Activated CD4-positive, alpha-beta T cell treated with anti-CD3 and anti-CD28 coated beads for 36 hours (primary cell): ENCODE data around the gene CASK. TPM values are rescaled to one million over a fixed set of nuclear protein-coding genes. Genes with fewer than 3 reads are reported as not detected.

ENCODE experiments used
- ATAC-seq: fragments of 200-7000 bp; cut with Tn5 transposase; one replicate; pipeline ENCODE4 v1.10.0; 2021; ENCODE audit warnings: mild to moderate bottlenecking, moderate library complexity
- CTCF ChIA-PET: fragments of 350-600 bp; sonication (Branson Sonifier 250); formaldehyde crosslinking; loops from one replicate; lab custom pipeline; 2021; ENCODE audit warnings: antibody characterized with exemption; lab: Charles Lee
- POLR2A ChIA-PET: fragments of 350-600 bp; sonication (Branson Sonifier 250); formaldehyde crosslinking; loops from one replicate; lab custom pipeline; 2021; ENCODE audit warnings: antibody characterized with exemption, inconsistent platforms; lab: Charles Lee
- DNase-seq: peaks from one replicate; pipeline ENCODE4 v3.0.0-alpha.2; 2020
- H3K27ac Mint-ChIP-seq: one replicate; pipeline ENCODE4 v1.8.0; 2021; ENCODE audit warnings: mixed read lengths
- H3K27me3 Mint-ChIP-seq: one replicate; pipeline ENCODE4 v1.8.0; 2021; ENCODE audit warnings: mixed read lengths
- H3K36me3 Mint-ChIP-seq: one replicate; pipeline ENCODE4 v1.8.0; 2021; ENCODE audit warnings: low read depth, mixed read lengths
- H3K4me1 Mint-ChIP-seq: one replicate; pipeline ENCODE4 v1.8.0; 2021; ENCODE audit warnings: mixed read lengths
- H3K4me3 Mint-ChIP-seq: one replicate; pipeline ENCODE4 v1.8.0; 2021; ENCODE audit warnings: mild to moderate bottlenecking, moderate library complexity, mixed read lengths
- H3K9me3 Mint-ChIP-seq: one replicate; pipeline ENCODE4 v1.8.0; 2021; ENCODE audit warnings: low read depth, mixed read lengths
- intact Hi-C, 2 experiments: fragments of 100-400 bp; cut with DNase I in 1 of 2; cut with micrococcal nuclease in 1 of 2; formaldehyde crosslinking; loops; one replicate each; pipeline versions ENCODE4 v1.14.2 to v1.15.1; 2022 to 2024; cut with DNase I, micrococcal nuclease
- total RNA-seq, 2 experiments: library from RNA; stranded (reverse); gene quantifications; one replicate each; pipeline ENCODE4 v1.2.3, GENCODE V29; 2021

CASK gene
- total RNA-seq, 2 experiments from 2014 or later, result 14.4 to 15.0 TPM

GRCh38 chrX:41529221-41529620 is 394.1 kb downstream of the CASK start:
- Mint-ChIP-seq H3K9me3 (no peaks in the 10 kb centered on the region), H3K4me1 (peaks cover 10% of the 10 kb centered on the region), H3K27me3 (no peaks in the 10 kb centered on the region), H3K36me3 (peaks cover 7% of the 10 kb centered on the region), H3K27ac (no peak overlapping the region), H3K4me3 (no peak overlapping the region)
- no peak for DNase-seq
- CTCF ChIA-PET, result no interaction called here
- intact Hi-C loops, result loop anchor here in 1 of 2 experiments (5.0 kb wide), 1 partner anchor 52 kb away; no protein-coding TSS in a partner anchor
- ATAC-seq, result no peak
- POLR2A ChIA-PET, result no interaction called here

GRCh38 chrX:41528784-41529183 is 394.6 kb downstream of the CASK start:
- POLR2A ChIA-PET, result no interaction called here
- no peak overlapping the region for H3K4me3 Mint-ChIP-seq
- CTCF ChIA-PET, result no interaction called here
- ATAC-seq (no peak), DNase-seq (no peak)
- no peaks in the 10 kb centered on the region for H3K27me3 Mint-ChIP-seq
- H3K9me3 Mint-ChIP-seq, result no peaks in the 10 kb centered on the region
- H3K36me3 Mint-ChIP-seq, result peaks cover 7% of the 10 kb centered on the region
- intact Hi-C loops, result loop anchor here in 1 of 2 experiments (5.0 kb wide), 1 partner anchor 51 kb away; no protein-coding TSS in a partner anchor
- peaks cover 10% of the 10 kb centered on the region for H3K4me1 Mint-ChIP-seq
- no peak overlapping the region for H3K27ac Mint-ChIP-seq

GRCh38 chrX:41526925-41527324 is 396.4 kb downstream of the CASK start:
- intact Hi-C loops, result loop anchor here in 1 of 2 experiments (5.0 kb wide), 1 partner anchor 50 kb away; no protein-coding TSS in a partner anchor
- H3K36me3 Mint-ChIP-seq, result peaks cover 10% of the 10 kb centered on the region
- DNase-seq (peak; percentile 11), ATAC-seq (peak; percentile 72)
- H3K27ac Mint-ChIP-seq, result peak overlapping the region; percentile 77
- H3K4me1 Mint-ChIP-seq, result peaks cover 10% of the 10 kb centered on the region
- ChIA-PET POLR2A (no interaction called here), CTCF (no interaction called here)
- H3K27me3 Mint-ChIP-seq, result no peaks in the 10 kb centered on the region
- no peaks in the 10 kb centered on the region for H3K9me3 Mint-ChIP-seq
- H3K4me3 Mint-ChIP-seq, result no peak overlapping the region

GRCh38 chrX:41526271-41526670 is 397.1 kb downstream of the CASK start:
- no peak overlapping the region for H3K4me3 Mint-ChIP-seq
- H3K27me3 Mint-ChIP-seq, result no peaks in the 10 kb centered on the region
- ATAC-seq (no peak), DNase-seq (no peak)
- H3K4me1 Mint-ChIP-seq, result peaks cover 10% of the 10 kb centered on the region
- ChIA-PET POLR2A (interaction anchor here (0.7 kb wide), 1 partner anchor 183 kb away, joined by 4 read pairs; no protein-coding TSS in a partner anchor), CTCF (no interaction called here)
- H3K27ac Mint-ChIP-seq, result no peak overlapping the region
- intact Hi-C loops, result loop anchor here in 1 of 2 experiments (5.0 kb wide), 1 partner anchor 49 kb away; no protein-coding TSS in a partner anchor
- H3K36me3 Mint-ChIP-seq, result peaks cover 10% of the 10 kb centered on the region
- H3K9me3 Mint-ChIP-seq, result no peaks in the 10 kb centered on the region

- peaks cover 22% of the 10 kb centered on the region for H3K4me1 Mint-ChIP-seq
Measured at GRCh38 chrX:41522671-41523070, 400.7 kb downstream of the CASK start.

GRCh38 chrX:41522081-41522480 is 401.3 kb downstream of the CASK start:
- no peaks in the 10 kb centered on the region for H3K27me3 Mint-ChIP-seq
- peaks cover 6% of the 10 kb centered on the region for H3K36me3 Mint-ChIP-seq
- CTCF ChIA-PET, result interaction anchor here (1.7 kb wide), 1 partner anchor 239 kb away, joined by 5 read pairs; no protein-coding TSS in a partner anchor
- ATAC-seq, result no peak
- no peak overlapping the region for H3K4me3 Mint-ChIP-seq
- no peak overlapping the region for H3K27ac Mint-ChIP-seq
- POLR2A ChIA-PET, result no interaction called here
- peaks cover 25% of the 10 kb centered on the region for H3K4me1 Mint-ChIP-seq
- no peaks in the 10 kb centered on the region for H3K9me3 Mint-ChIP-seq
- no peak for DNase-seq
- intact Hi-C loops, result no loop called here

More at GRCh38 chrX:41522671-41523070, 400.7 kb downstream of the CASK start:
- no peak for ATAC-seq
- H3K36me3 Mint-ChIP-seq, result peaks cover 6% of the 10 kb centered on the region
- no peak overlapping the region for H3K27ac Mint-ChIP-seq
- no peak for DNase-seq
- ChIA-PET CTCF (interaction anchor here (0.9 to 1.7 kb wide), 2 partner anchors 38 to 238 kb away, joined by 3 to 5 read pairs; no protein-coding TSS in a partner anchor), POLR2A (no interaction called here)
- intact Hi-C loops, result no loop called here
- H3K9me3 Mint-ChIP-seq, result no peaks in the 10 kb centered on the region
- H3K4me3 Mint-ChIP-seq, result no peak overlapping the region
- no peaks in the 10 kb centered on the region for H3K27me3 Mint-ChIP-seq

GRCh38 chrX:41519468-41519867 is 403.9 kb downstream of the CASK start:
- no peaks in the 10 kb centered on the region for H3K27me3 Mint-ChIP-seq
- H3K9me3 Mint-ChIP-seq, result no peaks in the 10 kb centered on the region
- H3K27ac Mint-ChIP-seq, result no peak overlapping the region
- no peak overlapping the region for H3K4me3 Mint-ChIP-seq
- POLR2A ChIA-PET, result no interaction called here
- no peak for ATAC-seq
- H3K4me1 Mint-ChIP-seq, result peaks cover 22% of the 10 kb centered on the region
- DNase-seq, result no peak
- peaks cover 6% of the 10 kb centered on the region for H3K36me3 Mint-ChIP-seq
- CTCF ChIA-PET, result no interaction called here
- intact Hi-C loops, result no loop called here

GRCh38 chrX:41518841-41519220 is 404.5 kb downstream of the CASK start:
- Mint-ChIP-seq H3K4me3 (no peak overlapping the region), H3K27me3 (no peaks in the 10 kb centered on the region), H3K9me3 (no peaks in the 10 kb centered on the region), H3K36me3 (peaks cover 6% of the 10 kb centered on the region), H3K4me1 (peaks cover 26% of the 10 kb centered on the region), H3K27ac (peak overlapping the region; percentile 67)
- CTCF ChIA-PET, result no interaction called here
- ATAC-seq (no peak), DNase-seq (no peak)
- intact Hi-C loops, result no loop called here
- POLR2A ChIA-PET, result interaction anchor here (0.6 kb wide), 1 partner anchor 226 kb away, joined by 4 read pairs; no protein-coding TSS in a partner anchor

- H3K27me3 Mint-ChIP-seq, result no peaks in the 10 kb centered on the region
- POLR2A ChIA-PET, result interaction anchor here (0.6 to 0.7 kb wide), 2 partner anchors 169 to 226 kb away, joined by 3 to 4 read pairs; no protein-coding TSS in a partner anchor
Measured at GRCh38 chrX:41518127-41518840, 405.1 kb downstream of the CASK start.

GRCh38 chrX:41516999-41517765 is 406.2 kb downstream of the CASK start:
- Mint-ChIP-seq H3K27me3 (no peaks in the 10 kb centered on the region), H3K4me3 (no peak overlapping the region), H3K4me1 (peaks cover 31% of the 10 kb centered on the region), H3K36me3 (peaks cover 3% of the 10 kb centered on the region), H3K27ac (no peak overlapping the region), H3K9me3 (no peaks in the 10 kb centered on the region)
- POLR2A ChIA-PET, result no interaction called here
- no peak for DNase-seq
- ATAC-seq, result no peak
- intact Hi-C loops, result no loop called here
- CTCF ChIA-PET, result no interaction called here

More at GRCh38 chrX:41518127-41518840, 405.1 kb downstream of the CASK start:
- CTCF ChIA-PET, result no interaction called here
- Mint-ChIP-seq H3K4me3 (no peak overlapping the region), H3K36me3 (peaks cover 6% of the 10 kb centered on the region), H3K9me3 (no peaks in the 10 kb centered on the region), H3K4me1 (peaks cover 29% of the 10 kb centered on the region), H3K27ac (peak overlapping the region; percentile 67)
- DNase-seq (peak; percentile 67), ATAC-seq (peak; percentile 86)
- intact Hi-C loops, result no loop called here

GRCh38 chrX:41516456-41516855 is 406.9 kb downstream of the CASK start:
- Mint-ChIP-seq H3K27ac (no peak overlapping the region), H3K4me3 (no peak overlapping the region), H3K9me3 (no peaks in the 10 kb centered on the region), H3K36me3 (peaks cover 3% of the 10 kb centered on the region), H3K27me3 (no peaks in the 10 kb centered on the region), H3K4me1 (peaks cover 34% of the 10 kb centered on the region)
- ChIA-PET CTCF (no interaction called here), POLR2A (interaction anchor here (0.6 kb wide), 1 partner anchor 273 kb away, joined by 4 read pairs; no protein-coding TSS in a partner anchor)
- ATAC-seq, result no peak
- no peak for DNase-seq
- intact Hi-C loops, result no loop called here
